COLO668 (cell line): Measurements from ENCODE around the gene MFGE8.

ENCODE experiments used
- DNase-seq: peaks from one replicate; lab custom pipeline; 2025; ENCODE audit not compliant: unreplicated experiment; lab: John Stamatoyannopoulos, UW

The MFGE8 gene

DNA sequence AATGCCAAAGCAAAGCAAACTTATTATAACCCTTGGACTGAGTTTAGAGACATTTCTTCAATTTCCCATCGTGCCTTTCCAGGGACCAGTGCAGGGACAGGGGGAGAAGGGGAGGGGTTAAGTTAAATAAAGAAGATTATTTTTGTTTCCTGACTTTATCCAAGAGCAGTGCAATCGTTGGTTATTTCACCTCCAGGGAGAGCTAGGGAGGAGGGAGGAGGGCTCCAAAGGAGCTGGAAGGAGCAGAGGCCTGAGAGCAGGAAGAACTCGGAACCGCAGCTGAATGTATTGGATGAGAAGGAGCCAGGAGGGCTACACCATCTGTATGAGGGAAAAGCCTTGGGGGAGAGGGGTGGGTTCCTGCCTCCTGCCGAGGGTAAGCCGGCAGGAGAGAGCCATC is 38.5 kb downstream of the MFGE8 start:
- no peak for DNase-seq

DNA sequence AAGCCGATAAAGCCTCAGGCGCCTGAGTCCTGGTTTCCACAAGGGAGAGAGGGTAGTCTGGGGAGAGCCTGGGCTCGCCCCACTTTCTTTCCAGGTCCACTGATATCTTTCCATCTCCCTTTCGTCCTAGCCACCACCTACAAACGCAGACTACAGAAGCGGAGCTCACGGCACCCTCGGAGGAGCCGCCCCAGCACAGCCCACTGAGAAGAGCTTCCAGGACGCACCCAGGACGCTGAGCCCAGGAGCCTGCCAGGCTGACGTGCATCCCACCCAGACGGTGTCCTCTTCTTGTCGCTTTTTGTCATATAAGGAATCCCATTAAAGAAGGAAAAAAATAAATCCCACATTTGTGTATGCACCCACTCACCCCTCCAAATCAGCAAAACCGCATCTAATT is 38.9 kb downstream of the MFGE8 start:
- no peak for DNase-seq

DNA sequence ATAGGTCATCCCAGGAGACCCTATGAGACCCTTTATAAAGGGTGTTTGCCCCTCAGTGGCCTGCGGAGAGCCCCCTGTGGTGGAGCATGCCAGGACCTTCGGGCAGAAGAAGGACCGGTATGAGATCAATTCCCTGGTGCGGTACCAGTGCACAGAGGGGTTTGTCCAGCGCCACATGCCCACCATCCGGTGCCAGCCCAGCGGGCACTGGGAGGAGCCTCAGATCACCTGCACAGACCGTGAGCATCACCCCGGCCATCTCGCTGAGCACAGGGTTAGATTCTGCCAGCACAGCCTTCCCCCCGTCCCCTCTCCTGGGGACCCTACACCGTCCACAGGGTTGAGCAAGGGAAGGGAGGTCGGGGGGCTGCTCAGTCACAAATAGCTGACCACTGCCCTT is 39.4 kb downstream of the MFGE8 start:
- DNase-seq, result no peak

DNA sequence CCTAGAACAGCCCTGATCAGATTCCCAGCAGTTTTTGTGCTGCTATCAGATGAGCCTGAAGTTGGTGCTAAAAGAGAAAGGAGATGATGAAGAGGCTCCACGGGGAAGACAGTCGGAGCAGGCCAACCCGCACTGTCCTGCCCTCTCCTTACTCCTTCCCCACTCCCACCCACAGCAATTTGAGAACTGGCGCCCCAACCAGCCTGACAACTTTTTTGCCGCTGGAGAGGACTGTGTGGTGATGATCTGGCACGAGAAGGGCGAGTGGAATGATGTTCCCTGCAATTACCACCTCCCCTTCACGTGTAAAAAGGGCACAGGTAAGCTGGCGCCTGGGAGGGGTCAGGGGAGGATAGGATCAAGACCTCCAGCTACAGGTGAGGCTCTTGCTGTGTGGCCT is 40.5 kb downstream of the MFGE8 start:
- no peak for DNase-seq

DNA sequence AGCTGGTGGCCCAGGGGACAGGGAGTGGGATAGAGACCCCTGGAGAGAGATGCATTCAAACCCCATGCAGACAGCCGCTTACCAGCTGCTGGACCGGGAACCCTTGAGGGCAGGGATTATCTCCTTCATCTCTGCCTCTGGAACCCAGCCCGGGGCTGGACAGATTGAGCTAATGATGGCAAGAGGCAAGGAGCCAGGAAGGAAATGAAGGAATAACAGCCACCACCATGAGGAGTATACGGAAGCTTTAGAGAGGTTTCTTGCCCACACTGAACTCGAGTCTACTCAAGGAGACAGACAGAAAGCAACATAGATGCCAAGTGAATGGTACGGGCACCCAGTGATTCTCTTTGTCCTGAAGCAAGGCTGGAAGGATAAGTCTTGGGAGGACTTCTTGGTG is 41.1 kb downstream of the MFGE8 start:
- DNase-seq, result no peak

DNA sequence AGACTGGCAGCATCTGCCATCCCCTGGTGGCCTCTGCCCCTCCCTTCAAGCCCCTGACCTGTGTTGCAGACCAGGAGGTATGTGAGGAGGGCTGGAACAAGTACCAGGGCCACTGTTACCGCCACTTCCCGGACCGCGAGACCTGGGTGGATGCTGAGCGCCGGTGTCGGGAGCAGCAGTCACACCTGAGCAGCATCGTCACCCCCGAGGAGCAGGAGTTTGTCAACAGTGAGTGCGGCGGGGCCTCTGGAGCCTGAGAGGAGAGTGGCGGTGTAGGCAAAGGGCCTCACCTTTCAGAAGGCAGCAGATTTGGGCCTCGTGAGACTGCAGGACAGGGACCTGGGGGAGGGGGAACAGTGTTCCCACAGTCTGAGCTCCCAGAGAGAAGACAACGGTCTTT is 41.9 kb downstream of the MFGE8 start:
- DNase-seq, result no peak

DNA sequence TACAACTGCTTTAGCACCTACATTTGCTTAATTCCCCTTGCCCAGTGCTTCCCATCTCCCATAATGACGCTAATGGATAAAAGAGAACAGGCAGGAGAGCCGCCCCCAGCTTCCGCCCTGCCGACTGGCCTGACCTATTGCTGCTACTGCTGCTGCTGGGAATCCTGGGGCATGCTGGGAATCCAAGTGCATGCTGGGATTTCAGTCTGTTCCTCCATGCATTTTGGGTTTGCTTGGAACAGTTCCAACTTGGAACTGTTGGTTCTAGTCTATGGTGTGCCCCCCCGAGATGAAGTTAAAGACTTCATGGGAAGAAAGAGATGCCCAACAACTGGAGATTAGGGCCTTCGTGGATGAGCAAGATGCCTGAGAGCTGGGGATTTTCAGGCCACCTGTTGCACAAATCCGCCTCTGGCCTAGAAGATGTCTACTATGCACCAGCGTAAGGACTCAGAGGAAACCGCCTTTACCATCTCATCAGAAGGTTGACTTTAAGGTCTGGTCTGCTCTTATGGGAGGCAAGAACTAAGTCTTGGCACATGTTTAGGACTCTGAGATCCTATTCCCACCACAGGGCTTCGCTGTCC is 46.8 kb downstream of the MFGE8 start:
- no peak for DNase-seq

DNA sequence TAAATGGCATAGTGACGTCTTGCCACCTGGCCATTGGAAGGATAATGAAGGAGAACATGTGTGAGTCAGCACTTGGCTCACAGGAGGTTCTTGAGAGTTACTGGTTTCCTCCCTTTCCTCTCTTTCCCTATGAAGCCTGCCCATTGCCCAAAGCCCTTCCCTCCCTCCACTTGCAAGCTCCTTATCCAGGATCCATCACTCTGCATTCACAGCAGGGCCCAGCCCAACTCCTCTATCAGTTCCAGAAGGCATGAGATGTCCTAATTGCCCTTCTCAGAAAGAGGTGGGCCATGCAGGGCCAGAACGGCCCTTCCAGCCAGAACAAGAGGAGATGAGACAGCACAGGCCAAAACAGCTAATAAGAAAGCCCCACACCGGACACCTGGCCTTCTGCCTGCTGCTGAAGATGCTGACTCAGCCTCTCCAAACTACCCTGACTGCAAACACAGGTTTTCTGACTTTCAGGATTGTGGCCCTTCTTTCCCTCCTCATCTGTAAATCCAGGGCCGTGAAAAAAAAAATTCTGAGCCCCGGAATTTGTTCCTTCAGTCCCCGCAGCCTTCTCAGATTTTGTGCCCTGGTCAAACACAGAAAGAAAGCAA is 47.6 kb downstream of the MFGE8 start:
- DNase-seq, result no peak

DNA sequence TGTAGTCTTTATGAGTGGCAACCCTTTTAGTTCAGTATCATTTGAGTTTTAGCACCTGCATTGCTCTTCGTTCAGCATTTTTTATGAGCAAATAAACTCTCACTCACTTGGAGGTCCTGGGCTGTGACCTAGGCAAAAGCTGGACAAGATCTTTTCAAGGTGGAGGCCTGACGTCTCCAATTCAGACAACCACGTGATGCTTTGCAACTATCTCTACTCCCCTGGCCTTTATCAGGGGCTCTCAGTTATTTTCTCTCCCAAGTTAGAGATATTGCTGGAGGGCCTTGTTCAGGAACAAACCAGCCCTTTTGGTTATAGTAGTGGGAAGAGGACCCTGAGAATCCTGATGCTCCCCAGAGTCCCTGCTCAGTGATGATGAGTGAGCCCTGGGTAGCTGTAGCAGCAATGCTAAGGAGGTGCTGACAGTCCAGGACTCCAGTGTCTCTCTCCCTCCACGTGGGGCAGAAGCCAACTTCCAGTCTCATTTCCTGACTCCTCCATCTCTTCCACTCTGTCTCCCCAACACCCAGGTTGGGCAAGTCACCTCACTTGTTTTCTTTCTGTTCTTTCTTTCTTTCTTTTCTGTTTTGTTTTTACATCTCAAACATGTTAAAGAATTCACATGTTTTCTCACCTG is 48.2 kb downstream of the MFGE8 start:
- DNase-seq, result no peak

DNA sequence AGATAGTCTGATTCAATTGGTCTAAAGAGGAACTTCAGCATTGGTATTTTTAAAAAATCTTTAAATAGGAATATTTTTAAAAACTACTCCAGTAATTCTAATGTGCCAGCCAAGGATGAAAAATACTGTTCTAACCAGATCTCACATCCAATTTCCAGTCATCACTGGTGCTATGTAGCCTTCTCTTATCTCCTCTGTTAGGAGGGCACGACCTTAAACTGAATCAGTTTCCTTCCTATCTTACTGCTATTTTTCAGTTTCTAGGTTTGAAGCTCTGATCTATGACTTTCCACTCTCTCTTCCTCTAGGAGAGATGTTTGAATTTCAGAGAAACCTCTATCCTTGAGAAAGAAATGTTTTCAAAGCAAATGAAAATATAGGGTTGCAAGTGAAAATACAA is 49.8 kb downstream of the MFGE8 start:
- DNase-seq, result no peak

DNA sequence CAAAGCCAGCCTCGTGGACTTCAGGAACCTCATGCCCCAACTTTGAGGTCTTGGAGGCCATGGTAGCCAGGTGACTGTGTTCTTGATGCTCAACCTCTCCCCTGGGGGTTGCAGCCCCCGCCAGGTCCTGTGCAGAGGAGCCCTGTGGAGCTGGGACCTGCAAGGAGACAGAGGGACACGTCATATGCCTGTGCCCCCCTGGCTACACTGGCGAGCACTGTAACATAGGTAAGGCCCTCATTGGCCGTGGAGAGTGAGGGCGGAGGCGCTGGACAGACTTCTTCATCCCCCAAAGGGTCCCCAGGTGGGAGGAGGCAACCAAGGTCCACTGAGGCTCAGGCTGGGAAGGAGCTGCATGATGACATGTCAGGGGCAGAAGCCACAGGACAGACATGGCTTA is 53.0 kb downstream of the MFGE8 start:
- DNase-seq, result no peak

DNA sequence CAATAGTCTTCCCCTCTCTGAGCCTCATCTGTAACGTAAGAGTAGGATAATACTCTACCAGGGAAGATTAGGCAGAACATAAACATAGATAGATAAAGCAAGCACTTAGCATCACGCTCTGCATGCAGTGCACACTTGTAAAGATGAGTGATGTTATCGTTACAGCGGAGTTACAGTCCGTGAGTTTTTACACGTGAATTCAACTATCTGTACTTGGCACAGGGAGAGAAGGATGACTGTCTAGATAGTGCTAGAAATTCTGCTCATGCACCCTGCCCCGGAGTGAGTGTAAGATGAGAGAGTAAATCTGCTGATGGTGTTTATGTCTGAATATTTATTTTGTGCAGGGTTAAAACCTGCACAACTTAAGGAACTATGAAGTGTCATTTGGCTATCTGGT is 53.6 kb downstream of the MFGE8 start:
- no peak for DNase-seq

DNA sequence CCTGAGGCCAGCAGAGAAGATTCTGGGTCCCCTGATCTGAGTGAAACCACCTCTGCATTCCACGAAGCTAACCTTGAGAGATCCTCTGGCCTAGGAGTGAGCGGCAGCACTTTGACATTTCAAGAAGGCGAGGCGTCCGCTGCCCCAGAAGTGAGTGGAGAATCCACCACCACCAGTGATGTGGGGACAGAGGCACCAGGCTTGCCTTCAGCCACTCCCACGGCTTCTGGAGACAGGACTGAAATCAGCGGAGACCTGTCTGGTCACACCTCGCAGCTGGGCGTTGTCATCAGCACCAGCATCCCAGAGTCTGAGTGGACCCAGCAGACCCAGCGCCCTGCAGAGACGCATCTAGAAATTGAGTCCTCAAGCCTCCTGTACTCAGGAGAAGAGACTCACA is 54.2 kb downstream of the MFGE8 start:
- no peak for DNase-seq

DNA sequence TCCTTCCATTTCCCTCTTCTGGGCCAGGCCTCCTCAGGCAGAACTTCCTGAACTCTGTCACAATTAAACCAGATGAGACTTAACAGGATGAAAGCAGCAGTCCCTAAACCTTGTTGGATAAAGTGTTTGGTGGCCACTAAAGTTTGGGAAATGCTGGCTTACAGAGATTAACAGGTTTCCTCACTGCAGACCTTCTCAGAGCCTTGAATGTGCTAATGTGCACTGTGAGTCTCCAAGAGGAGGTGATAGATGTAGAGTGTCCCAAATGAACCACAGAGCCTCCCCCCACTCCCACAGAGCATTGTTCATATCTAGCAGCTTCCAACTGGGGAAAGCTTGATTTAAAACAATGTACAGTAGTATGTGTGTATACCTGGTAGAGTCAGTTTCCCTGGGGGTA is 60.7 kb downstream of the MFGE8 start:
- DNase-seq, result no peak

DNA sequence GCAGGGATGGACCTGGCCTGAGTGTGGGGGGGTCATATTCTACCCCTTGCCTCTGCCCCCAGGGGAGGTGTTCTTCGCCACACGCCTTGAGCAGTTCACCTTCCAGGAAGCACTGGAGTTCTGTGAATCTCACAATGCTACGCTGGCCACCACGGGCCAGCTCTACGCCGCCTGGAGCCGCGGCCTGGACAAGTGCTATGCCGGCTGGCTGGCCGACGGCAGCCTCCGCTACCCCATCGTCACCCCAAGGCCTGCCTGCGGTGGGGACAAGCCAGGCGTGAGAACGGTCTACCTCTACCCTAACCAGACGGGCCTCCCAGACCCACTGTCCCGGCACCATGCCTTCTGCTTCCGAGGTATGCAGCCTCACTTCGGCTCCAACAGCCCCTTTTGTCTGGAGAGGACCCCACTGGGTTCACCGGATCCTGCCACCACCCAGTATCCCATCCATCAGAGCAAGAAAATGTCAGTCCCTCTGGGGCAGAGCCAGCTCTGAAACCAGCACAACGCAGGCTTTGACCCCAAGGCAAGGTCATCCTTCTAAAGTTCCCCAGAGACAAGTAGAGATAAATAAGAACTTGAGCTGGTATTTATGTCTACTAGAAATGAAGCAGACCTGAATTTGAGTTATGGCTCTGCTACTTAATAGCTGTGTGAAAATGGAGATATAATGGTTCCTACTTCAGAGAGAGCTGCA is 63.7 kb downstream of the MFGE8 start:
- no peak for DNase-seq
